GM12874 (cell line): ENCODE data around the gene ERP27.

Experiments used
- CTCF ChIP-seq: IDR thresholded peaks from 2 replicates; pipeline ENCODE4 v1.5.1; 2011; ENCODE audit warnings: low read depth, mild to moderate bottlenecking, control low read depth, low read length, moderate library complexity; ENCODE audit not compliant: insufficient read depth

The ERP27 gene

DNA sequence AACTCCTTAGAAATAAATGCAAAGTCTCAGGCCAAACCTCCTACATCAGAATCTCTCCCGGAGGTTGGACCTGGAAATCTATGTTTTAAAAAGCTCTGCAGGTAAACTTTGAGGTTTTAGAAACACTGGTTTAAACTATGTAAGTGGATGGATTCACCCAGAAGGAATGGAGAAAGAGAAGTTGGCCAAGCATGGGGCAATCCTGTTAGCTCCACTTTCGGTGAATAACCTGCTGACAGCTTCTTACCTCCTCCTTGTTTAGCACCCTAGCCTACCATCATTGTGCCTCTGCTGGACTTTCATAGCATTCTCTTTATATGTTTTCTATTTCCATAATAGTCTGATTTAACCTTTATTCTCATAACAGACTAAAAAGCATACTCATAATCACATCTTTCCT, 26.1 kb upstream of the ERP27 start:
- no peak for TF ChIP-seq CTCF

DNA sequence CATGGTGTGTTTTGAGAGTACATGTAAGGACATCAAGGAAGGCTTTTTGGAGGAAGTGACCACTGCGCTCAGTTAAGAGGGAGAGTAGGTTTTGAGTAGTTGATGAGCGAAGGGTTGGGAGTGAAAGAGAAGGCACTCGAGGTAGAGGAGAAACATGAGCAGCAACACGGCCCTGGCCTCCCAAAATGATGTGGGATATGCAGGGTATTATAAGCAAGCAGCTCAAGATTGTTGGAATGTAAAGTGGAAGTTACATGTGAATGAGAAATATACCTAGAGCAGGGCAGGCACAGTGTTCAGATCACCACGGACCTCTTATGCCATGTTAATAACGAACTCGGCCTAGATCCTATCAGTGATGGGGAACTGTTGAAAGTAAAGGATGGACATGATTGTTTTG, 25.2 kb upstream of the ERP27 start:
- TF ChIP-seq CTCF: no peak

GRCh38 chr12:14962797-14963196, 24.5 kb upstream of the ERP27 start:
- no peak for TF ChIP-seq CTCF

GRCh38 chr12:14962153-14962539, 23.8 kb upstream of the ERP27 start:
- TF ChIP-seq CTCF: no peak

DNA sequence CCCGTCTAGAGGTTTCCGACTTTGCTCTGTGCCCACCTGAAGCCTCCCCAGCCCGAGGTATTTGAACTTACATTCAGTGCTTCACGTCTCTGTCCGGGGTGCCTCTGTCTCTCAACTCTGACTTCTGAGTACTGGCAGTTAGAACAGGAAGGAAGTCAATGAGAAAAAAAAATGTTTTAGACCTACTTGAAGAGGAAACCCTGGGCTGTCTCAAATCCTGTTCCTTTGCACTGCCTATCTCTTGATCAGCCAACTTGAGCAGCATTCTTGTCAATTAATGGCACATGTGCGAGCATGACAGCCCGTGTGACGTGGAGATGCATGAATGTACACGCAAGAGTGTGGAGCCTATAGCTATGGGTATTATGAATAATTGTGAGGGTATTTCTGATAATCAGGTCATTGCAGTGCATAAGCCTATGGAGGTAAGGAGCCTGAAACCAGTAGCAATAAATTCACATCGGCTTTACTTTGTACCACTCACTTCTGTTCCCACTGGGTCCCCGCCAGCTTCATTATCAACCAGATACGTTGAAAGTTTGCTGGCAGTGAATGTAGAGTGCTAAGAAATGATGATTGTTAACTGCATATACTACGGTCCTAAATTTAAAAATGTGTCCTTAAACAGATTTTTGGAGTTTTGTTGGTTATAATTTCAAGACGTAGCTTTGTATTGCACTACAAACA, 23.3 kb upstream of the ERP27 start, which contains the start of gene ARHGDIB:
Gene ARHGDIB, minus strand, starts transcription at position 136 of the 687 bp plus-strand sequence. CDS start 10,889 bp downstream, outside the sequence.
- no peak for TF ChIP-seq CTCF

- TF ChIP-seq CTCF: no peak
Measured at GRCh38 chr12:14960548-14961465, 22.5 kb upstream of the ERP27 start.

- no peak for TF ChIP-seq CTCF
Measured at GRCh38 chr12:14959916-14960496, 21.7 kb upstream of the ERP27 start.
